Hypothalamus (tissue), 51 donors: Measurements from ENCODE around the gene TRIM28.
"Not testable (repeated sequence)": the region's sequence is repeated elsewhere in the genome, so short reads cannot be mapped to it uniquely, and the experiment has no call there.

ENCODE experiments used
- DNase-seq, 51 donors: peaks; one replicate each; lab custom pipeline; 2025; lab: John Stamatoyannopoulos, UW

The TRIM28 gene

DNA sequence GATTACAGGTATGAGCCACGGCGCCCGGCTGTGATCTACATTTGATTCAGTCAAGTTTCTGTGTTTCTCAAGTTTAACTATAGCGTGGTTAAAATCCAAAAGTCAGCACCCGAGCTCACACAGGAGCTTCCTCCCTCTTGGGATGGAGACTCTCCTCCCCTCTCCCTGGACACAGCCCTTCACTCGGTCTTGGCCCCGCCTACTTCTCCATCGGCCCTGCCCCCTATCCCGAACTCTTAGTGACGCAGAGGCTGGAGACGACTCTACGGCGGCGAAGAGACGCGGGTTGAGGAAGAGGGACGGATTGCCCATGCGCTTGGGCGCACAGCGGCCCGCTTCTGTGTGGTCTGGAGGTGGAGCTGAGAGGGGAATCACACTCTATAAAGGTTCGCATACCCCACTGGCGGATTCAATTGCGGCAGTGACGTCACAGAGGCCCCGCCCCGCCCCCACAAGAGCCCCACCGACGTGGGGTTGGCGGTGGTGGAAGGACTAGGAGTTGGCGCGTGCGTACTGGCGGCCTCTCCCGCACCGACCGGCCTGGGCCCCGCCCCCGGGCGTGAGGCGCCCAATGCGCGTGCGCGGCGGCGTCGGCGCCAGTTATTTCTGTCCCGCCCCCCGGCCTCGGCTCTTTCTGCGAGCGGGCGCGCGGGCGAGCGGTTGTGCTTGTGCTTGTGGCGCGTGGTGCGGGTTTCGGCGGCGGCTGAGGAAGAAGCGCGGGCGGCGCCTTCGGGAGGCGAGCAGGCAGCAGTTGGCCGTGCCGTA lies at the start of gene TRIM28:
Gene TRIM28 (plus strand): TSS at position 239 of the 765 bp plus-strand sequence. CDS start 694 bp downstream, outside the sequence.
- DNase-seq, result no peak

DNA sequence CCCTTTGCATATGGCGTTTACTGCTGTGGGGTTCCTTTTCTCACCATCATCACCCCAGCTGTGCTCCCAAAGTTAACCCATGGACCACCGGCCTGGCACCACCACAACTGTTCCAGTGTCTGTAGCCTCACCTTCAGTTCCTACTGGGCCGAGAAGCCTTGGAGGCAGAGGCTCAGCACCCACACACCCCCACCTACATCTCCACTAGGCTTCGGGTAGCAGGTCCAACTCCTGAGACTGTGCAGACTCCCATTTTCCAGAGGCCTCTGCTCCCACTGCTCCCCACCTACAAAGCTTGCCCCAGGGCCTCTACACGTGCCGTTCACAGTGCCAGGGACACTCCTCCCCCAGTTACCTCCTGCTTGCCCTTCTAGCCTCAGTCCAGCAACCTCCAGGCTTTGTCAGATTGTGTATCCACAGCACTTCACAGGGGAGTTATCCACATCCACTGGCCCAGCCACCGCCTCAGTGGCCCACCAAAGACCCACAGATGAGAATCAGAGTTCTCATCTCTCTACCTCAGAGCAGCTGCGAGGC lies 46.2 kb upstream of the TRIM28 start:
- DNase-seq, result no peak

DNA sequence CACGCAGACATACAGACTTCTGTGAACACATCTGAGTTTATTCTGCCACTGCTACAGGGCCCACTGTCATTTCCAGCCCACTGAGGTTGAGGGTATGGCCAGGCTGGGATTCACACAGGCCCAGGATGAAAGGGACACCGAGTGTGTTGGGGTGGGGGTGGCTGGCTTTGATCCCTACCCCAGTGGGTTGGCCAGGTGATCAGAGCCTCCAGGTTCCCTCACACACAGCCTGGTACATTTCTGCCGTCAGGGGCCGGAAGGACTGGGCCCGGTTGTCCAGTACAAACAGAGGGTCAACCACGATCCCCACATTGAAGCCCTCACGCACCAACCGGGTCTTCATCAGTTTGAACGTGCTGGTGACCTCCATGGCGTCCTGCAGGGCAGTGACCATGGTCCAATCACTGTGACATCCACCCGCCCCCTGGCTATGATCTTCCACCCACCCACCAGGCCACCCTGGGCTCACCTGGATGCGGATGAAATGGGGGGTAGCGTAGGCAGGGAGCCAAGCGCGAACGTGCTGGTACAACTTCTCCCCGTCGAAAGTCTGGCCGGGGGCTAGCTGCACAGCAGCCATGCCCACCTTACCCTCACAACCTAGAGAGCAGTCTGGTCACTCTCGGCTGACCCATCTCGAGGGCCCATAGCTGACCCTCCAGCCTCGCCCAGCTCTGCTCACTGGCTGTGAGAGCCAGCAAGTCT lies 45.4 kb upstream of the TRIM28 start:
- peak in 4 of 51 donors; percentile 33 to 59 (median 39) for DNase-seq

DNA sequence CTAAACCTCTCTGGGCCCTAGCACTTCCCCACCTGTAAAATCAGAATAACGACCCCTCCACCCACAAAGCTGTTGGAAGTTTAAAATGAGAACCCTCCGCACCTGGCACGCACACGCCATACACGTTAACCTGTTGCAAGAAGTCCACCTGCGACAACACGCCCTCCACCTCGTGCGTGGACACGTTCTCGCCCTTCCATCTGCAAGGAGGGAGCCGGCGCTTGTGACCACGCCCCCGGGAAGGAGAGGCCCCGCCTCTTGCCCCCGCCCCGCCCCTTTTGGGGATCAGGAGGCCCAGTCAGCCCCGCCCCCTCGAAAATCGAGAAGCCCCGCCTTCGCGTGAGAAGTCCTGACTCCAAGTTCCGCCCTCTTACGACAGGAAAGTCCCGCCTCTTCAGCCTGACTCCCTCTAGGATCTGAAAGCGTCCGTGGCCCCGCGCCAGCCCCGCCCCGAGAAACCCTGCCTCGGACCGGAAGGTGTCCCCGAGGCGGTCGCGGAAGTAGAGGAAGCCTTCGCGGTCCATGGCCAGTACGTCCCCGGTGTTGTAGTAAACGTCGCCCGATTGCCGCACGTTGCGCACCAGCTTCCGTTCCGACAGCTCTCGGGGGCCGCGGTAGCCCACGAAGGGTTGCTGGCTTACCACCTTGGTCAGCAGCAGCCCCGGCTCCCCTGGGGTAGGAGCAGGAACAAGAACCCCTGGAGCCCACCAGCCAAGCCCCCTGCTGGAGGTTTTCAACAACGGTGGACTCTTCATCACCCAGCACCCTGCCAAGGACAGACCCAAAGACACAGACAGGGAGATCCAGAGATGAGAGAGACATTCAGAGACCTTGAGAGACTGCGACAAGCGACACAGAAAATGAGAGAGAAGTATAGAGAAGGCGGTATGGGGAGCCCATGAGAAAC lies 44.6 kb upstream of the TRIM28 start:
- DNase-seq, result peak; percentile 65 to 100 (median 98)

DNA sequence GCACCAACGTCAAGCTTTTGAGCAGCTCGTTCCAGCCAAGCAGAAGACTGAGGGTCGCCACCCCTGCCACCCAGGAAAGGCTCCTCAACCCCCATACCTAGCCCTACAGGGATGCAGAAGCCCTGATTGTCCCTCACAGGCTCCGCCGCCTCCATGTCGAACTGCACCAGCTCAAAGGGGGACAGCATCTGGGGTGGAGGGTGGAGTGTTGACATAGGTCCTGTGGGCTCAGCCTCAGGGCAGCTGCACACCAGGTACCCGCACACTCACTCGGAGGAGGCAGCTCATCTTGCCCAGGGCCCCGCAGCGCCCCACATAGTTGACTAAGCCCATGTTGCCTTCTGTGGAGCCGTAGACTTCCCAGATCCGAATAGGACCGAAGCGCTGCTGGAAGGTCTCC lies 43.6 kb upstream of the TRIM28 start:
- no peak for DNase-seq

DNA sequence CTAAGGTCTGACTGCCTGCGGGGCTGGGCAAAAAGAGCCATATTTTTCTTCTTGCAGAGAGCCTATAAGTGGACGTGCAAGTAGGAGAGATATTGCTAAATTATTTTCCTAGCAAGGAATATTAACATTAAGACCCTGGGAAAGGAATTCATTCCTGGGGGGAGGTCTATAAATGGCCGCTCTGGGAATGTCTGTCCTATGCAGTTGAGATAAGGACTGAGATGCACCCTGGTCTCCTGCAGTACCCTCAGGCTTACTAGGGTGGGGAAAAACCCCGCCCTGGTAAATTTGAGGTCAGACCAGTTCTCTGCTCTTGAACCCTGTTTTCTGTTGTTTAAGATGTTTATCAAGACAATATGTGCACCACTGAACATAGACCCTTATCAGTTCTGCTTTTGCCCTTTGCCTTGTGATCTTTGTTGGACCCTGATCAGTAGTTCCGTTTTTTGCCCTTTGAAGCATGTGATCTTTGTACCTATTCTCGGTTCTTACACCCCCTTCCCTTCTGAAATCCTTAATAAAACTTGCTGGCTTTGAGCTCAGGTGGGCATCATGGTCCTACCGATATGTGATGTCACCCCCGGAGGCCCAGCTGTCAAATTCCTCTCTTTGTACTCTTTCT lies 36.2 kb upstream of the TRIM28 start:
- DNase-seq, result not testable (repeated sequence)

DNA sequence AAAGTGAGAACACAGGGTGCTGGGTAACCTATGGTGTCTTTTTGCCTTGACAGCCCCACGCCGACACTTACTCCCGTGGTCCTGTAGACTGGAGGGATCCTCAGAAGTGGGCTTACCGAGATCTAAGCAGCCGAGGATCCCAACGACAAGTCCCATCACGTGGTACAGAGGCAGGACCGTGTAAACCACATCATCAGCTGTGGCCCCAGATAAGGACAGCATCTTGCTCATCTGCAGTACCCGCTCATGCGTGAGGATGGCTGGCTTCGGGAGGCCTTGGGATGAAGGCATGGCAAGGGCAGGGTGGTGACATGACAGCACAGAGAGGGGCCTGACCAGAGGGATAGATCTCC lies 34.2 kb upstream of the TRIM28 start:
- DNase-seq, result no peak

DNA sequence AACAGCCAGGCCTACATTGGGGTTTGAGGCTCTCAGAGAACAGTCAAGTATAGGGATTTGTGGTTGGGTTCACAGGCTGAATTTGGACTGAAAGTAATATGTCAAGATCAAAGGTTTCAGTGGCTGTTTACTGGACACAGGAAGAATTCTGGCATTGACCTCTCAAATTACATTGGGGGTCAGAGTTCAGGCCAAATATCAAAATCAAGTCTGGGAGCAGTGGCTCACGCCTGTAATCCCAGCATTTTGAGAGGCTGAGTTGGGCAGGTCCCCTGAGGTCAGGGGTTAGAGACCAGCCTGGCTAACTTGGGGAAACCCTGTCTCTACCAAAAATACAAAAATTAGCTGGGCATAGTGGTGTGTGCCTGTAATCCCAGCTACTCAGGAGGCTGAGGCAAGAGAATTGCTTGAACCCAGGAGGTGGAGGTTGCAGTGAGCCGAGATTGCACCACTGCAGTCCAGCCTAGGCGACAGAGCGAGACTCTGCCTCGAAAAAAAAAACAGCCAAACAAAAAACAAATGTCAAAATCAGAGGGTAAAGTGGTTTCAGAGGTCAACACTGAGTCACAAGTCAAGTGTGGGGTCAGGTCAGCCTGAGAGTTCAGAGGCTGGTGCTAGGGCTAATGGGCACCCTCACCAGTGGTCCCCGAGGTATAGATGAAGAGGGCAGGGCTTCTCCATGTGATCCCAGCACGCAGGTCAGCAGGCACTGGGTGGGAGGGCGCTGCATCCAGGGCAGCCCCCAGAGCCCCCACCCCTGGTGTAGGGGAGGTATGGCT lies 33.6 kb upstream of the TRIM28 start:
- no peak for DNase-seq

DNA sequence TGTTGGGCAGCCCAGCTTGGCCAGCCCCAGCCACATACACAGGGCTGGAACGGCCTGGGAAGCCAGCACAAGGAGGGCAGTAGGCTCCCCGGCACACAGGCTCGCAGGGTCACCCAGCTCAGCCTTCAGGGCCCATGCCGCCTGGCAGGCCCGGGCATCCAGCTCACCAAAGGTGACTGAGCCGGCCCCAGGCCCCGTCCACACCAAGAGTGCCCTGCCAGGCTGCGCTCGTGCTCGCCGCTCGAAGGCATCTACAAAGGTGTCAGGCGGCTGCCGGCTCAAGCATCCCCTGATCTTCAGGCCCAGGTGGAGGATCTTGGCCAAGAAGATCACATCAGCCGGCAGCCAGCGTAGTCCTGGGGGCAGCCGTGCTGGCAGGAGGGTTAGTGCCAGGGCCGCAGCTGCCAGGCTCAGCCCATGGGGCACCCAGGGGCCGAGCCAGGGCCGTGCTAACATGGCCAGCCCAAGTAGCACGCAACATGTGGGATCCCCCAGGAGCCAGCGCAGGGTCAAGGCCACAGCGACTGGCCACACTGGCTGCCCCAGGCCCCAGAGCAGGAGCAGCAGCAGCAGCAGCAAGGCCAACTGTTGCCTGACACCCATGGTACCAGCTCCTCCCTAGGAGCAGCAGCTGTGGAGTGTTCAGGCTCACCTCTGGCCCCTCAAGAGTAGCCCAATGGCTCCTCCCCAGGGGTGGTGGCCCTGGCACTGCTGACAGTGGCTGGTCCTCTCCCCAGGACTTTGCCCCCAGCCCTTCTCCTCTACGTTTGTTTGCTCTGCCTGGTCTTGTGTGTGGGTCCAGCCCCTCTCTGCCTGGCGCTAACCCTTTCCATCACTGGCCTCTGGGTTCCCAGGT lies 32.3 kb upstream of the TRIM28 start, which contains the start of gene SLC27A5:
Gene SLC27A5 (minus strand): TSS at position 640 of the 856 bp plus-strand sequence. CDS start 37 bp downstream, at position 603.
- DNase-seq, result no peak

DNA sequence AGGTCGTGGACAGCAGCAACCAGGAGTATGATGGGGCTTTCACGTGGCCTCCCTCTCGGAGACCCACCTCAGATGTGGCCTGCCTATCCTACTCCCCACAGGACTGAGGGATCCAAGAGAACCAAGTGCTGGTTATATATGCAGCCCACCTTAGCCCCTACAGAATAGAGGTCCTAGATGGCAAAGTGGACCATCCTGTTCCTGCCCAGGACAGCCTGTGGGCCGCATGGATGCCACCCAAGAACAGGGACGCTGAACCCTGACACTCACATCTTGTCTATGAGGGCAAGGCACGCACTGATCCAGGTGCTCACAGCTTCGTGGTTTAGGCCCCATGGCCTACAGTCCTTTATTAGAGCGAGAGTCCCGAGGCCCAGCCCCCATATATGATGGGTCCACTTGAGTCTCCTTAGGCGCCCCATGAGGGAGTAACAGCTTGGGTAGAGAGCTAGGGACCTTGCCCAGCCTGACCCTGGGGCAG lies 30.6 kb upstream of the TRIM28 start:
- DNase-seq, result no peak

DNA sequence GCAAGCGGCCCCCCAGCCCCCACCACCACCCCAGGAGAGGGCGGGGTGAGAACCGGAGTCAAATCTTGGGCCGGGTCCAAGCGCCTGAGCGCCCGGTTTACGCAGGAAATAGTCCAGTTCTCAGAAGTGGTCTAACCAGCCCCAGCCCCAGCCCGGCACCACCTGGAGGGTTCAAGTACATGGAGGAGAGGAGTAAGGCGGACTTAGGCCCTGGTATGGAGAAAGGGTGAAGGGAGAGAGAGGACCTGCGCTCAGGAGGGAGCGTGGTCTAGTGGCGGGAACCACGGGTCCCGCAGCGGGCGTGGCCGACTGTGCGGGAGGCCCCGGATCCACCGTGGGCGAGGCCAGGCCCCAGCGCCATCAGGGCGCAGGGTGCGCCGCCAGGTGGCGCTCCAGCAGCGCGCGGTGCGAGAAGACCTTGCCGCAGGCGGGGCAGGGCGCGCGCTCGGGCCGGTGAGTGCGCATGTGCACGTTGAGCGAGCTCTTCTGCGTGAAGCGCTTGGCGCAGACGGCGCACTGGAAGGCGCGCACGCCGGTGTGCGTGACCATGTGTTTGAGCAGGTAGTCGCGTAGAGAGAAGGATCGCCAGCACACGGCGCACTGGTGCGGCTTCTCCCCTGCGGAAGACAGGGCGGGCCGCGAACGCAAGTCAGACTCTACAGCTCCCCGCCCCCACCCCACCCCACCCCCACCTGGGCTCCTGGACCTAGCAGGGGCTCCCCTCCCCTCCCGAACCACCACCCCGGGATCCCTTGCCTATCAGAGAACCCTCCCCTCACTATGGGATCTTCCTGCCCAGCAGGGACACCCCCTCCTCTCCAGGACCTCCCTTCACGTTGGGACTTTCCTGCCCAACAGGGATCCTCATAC lies 29.9 kb upstream of the TRIM28 start:
- peak in 49 of 51 donors; percentile 12 to 89 (median 67) for DNase-seq

DNA sequence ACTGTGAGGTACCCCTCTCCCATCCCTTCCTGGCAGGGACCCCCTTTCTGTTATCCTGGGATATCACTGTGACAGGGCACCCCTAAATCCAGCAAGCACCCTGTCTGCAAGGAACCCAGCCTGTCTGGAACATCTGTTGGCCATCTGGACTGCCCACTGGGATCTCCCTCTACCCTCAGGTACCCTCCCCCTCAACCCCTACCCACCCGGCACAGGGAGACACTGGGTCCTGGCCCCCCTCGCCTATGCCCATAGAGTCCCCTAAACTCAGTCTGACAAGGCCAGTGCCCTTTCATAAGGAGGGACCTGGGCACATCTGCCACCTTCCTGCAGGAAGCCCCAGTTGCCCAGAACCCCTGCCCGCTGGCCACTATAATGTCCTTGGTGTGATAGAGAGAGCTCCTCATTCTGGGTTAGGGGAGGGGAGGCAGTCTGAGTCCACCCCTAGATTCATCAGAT lies 29.3 kb upstream of the TRIM28 start:
- DNase-seq, result no peak

DNA sequence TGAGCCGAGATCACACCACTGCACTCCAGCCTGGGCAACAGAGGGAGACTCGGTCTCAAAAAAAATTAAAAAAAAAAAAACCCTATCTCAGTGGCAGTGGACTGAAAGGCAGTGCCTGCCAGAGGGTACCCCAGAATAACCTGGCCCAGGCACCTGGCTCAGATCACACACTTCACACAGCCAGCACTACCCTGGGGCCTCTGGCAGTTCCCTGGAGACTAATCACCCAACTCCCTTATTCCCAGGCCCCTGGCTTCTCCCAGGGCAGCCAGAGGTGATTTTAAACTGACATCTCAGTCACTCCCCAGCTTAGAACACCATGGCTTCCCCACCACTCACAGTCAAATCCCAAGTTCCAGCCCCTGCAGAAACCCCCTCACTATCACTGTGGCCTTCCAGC lies 28.6 kb upstream of the TRIM28 start:
- DNase-seq, result no peak

DNA sequence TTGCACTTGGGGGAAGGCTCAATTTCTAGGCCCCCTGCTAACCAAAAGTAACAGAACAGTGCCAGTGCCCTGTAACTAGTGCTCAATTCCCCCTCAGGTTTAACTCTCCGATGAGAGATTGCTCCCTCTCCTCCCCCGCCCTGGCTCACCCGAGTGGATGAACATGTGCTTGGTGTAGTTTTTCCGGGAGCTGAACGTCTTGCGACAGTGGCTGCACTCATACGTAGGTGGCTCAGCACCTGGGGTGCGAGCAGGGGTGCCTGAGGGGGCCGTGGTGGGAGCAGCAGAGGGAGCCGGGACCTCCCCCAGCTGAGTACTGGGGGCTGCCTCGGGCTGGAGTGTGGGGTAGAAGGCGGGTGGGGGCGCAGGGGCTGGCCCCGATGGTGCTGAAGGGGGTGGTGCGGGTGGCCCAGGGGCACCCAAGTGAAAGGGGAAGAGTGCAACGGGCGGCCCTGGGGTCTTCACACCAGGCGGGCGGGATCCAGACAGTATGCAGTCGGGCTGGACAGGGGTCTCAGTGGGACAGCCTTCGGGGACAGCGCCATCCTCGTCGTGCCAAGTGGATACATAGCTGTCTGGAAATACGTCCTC lies 27.5 kb upstream of the TRIM28 start:
- DNase-seq, result no peak

DNA sequence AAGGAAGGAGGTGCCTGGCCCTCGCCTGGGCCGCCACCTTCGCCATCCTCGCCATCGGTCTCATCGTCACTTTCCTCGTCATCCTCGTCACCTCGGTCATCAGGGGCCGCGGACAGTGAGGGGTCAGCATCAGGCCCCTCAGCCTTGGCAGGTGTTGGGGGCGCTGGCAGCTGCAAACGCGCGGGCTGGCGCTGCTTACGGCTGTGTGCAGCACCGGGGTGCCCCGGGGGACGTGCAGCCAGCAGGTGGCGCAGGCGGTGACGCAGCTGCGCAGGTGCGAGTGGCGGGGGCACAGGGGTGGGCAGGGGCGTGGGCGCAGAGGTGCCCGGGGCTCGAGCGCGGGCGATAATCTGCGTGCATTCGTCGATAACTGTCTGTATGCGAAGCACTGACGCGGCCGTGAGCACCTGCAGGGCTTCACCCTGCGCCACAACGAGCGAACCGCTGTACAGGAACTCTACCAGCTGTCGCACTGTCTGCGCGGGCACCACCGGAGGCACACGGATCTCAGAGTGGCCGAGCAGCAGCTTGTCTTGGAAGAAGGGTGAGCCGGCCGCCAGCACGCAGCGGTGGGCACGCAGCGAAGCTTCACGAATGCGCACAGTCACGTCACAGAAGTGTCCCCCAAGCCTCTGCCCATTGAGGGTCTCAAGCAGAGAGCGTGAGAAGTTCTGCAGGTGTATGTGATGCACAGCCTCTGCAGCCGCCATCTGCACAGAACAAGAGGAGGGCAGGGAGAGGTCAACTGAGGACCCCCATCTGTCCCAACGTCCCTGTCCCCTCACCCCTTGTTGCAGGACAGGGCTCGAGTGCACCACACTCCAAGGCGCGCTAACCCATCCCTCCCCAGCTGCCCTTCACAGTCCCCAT lies 26.7 kb upstream of the TRIM28 start:
- no peak for DNase-seq
